ENCODE data around the gene GPR137B.

- TF ChIP-seq CTCF (IDR thresholded peaks at IDR 0.05): no peak
- no peak for TF ChIP-seq POLR2A (IDR thresholded peaks at IDR 0.05)
Observed at GRCh38 chr1:236213534-236213933, 71.2 kb downstream of the GPR137B start.

All from adrenal gland (tissue), 5 donors.